ENCODE measurements around the gene KSR2. TPM values are rescaled to one million over a fixed set of nuclear protein-coding genes. Genes with fewer than 3 reads are reported as not detected.
"Not testable (repeated sequence)": the region's sequence is repeated elsewhere in the genome, so short reads cannot be mapped to it uniquely, and the experiment has no call there.

The KSR2 gene
- total RNA-seq, 1 experiment from 2014 or later: 0.02 TPM

DNA sequence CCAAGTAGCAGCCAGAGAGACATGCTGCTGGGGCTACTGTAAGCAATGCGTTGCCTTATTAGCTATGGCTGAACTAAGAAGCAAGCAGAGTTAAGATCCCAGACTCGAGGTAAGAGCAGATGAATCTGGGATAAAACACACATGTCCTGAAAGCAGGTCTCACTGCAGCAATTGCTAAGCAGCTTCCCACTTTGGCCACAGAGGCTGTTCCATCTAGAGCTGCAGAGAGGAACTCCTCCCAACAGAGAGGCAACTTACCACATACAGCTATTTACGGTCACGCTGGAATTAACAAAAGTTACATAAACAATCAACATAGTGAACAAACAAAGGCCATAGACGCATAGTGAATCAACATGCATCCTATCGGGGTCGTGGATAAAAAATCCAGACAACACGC lies 90.2 kb downstream of the KSR2 start:
- Mint-ChIP-seq H3K27ac (ENCODE audit: low read depth, unreplicated experiment) (no peak overlapping the region), H3K36me3 (ENCODE audit: insufficient read depth, unreplicated experiment) (no peaks in the 10 kb centered on the region), H3K27me3 (ENCODE audit: insufficient read depth, unreplicated experiment) (peaks cover 7% of the 10 kb centered on the region), H3K9me3 (ENCODE audit: unreplicated experiment) (peaks cover 10% of the 10 kb centered on the region), H3K4me1 (ENCODE audit: insufficient read depth, unreplicated experiment) (peaks cover 8% of the 10 kb centered on the region), H3K4me3 (ENCODE audit: unreplicated experiment) (no peak overlapping the region)
- DNase-seq (ENCODE audit: unreplicated experiment): no peak
- BruUV-seq (replicated peaks): no TSS peak
- TF ChIP-seq, protein P1, sequence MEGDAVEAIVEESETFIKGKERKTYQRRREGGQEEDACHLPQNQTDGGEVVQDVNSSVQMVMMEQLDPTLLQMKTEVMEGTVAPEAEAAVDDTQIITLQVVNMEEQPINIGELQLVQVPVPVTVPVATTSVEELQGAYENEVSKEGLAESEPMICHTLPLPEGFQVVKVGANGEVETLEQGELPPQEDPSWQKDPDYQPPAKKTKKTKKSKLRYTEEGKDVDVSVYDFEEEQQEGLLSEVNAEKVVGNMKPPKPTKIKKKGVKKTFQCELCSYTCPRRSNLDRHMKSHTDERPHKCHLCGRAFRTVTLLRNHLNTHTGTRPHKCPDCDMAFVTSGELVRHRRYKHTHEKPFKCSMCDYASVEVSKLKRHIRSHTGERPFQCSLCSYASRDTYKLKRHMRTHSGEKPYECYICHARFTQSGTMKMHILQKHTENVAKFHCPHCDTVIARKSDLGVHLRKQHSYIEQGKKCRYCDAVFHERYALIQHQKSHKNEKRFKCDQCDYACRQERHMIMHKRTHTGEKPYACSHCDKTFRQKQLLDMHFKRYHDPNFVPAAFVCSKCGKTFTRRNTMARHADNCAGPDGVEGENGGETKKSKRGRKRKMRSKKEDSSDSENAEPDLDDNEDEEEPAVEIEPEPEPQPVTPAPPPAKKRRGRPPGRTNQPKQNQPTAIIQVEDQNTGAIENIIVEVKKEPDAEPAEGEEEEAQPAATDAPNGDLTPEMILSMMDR (IDR thresholded peaks at IDR 0.05; ENCODE audit: unreplicated experiment): no peak
- intact Hi-C loops (cut with micrococcal nuclease): loop anchor here (10.0 kb wide), 1 partner anchor 226 kb away; the partner anchor contains the start of gene VSIG10
- ChIA-PET POLR2A (no interaction called here), CTCF (interaction anchor here (0.6 to 2.2 kb wide), 3 partner anchors 107 to 194 kb away, joined by 4 to 7 read pairs (median 5); no protein-coding TSS in a partner anchor)

DNA sequence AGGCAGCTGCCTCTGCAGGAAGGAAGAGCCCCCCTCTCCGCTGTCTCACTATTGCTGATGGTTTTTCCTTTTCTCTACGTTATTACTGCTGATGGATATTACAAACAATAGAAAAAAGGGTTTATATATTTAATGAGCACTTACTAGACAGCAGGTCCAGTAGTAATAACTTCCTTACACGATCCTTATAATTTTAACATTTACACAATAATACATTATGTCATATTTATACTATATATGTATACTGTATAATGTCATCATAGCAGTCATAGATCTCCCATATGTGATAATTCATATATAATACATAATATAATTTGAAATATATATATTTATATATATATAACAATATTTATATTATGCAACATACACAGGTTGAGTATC lies 92.4 kb downstream of the KSR2 start:
- no peaks in the 10 kb centered on the region for H3K9me3 Mint-ChIP-seq (ENCODE audit: unreplicated experiment)
- H3K4me3 Mint-ChIP-seq (ENCODE audit: unreplicated experiment): no peak overlapping the region
- no peak overlapping the region for H3K27ac Mint-ChIP-seq (ENCODE audit: low read depth, unreplicated experiment)
- peaks cover 7% of the 10 kb centered on the region for H3K27me3 Mint-ChIP-seq (ENCODE audit: insufficient read depth, unreplicated experiment)
- CTCF ChIA-PET: interaction anchor here (0.6 to 0.9 kb wide), 3 partner anchors 25 to 1034 kb away, joined by 3 to 4 read pairs (median 4); no protein-coding TSS in a partner anchor
- POLR2A ChIA-PET: no interaction called here
- TF ChIP-seq, protein P1 (IDR thresholded peaks at IDR 0.05; ENCODE audit: unreplicated experiment): no peak
- no TSS peak for BruUV-seq (replicated peaks)
- intact Hi-C loops (cut with micrococcal nuclease): loop anchor here (10.0 kb wide), 1 partner anchor 228 kb away; the partner anchor contains the start of gene VSIG10
- H3K4me1 Mint-ChIP-seq (ENCODE audit: insufficient read depth, unreplicated experiment): no peaks in the 10 kb centered on the region
- no peaks in the 10 kb centered on the region for H3K36me3 Mint-ChIP-seq (ENCODE audit: insufficient read depth, unreplicated experiment)
- DNase-seq (ENCODE audit: unreplicated experiment): no peak

DNA sequence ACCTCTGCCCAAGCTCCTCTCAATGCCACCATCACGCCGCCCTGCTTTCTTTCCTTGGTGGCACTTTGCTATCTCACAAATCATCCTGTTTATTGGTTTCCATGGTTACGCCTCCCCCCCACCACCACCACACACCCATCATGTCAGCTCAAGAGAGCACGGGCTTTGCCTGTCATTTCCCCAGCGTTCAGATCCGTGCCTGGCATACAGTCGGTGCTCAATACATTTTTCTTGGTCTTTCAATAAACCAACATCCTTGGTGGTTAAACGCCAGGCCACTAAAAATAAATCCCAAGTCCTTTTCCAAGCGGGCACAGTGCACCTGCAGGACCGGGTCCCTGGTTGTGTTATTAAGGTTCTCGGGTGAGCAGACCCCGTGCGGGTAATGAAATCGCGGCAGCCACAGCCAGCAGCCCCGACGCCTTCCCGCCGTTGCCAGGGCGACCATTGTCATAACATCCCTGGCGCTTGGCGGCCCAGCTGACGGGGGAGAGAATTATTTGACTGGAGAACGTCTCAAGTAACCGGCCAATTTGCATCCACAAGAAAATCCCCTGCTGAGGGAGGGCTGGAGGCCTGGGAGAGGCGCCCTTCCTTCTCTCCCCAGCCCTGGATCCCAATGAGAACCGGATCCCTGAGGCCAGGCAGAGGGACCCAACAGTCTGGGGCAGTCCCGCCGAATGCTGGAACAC lies 92.9 kb downstream of the KSR2 start:
- no peaks in the 10 kb centered on the region for H3K36me3 Mint-ChIP-seq (ENCODE audit: insufficient read depth, unreplicated experiment)
- no peak overlapping the region for H3K27ac Mint-ChIP-seq (ENCODE audit: low read depth, unreplicated experiment)
- ChIA-PET POLR2A (interaction anchor here (0.6 kb wide), 1 partner anchor 308 kb away, joined by 3 read pairs; no protein-coding TSS in a partner anchor), CTCF (interaction anchor here (0.6 to 3.1 kb wide), 44 partner anchors 8 to 500 kb away, joined by 3 to 56 read pairs (median 4); partner anchors contain the start of gene RFC5)
- no peak overlapping the region for H3K4me3 Mint-ChIP-seq (ENCODE audit: unreplicated experiment)
- BruUV-seq (replicated peaks): no TSS peak
- no peak for DNase-seq (ENCODE audit: unreplicated experiment)
- no peaks in the 10 kb centered on the region for H3K9me3 Mint-ChIP-seq (ENCODE audit: unreplicated experiment)
- TF ChIP-seq, protein P1 (IDR thresholded peaks at IDR 0.05; ENCODE audit: unreplicated experiment): no peak
- no peaks in the 10 kb centered on the region for H3K4me1 Mint-ChIP-seq (ENCODE audit: insufficient read depth, unreplicated experiment)
- intact Hi-C loops (cut with micrococcal nuclease): loop anchor here (1.0 to 10.0 kb wide), 4 partner anchors 140 to 500 kb away; partner anchors contain the start of genes RFC5, SUDS3 and VSIG10
- peaks cover 7% of the 10 kb centered on the region for H3K27me3 Mint-ChIP-seq (ENCODE audit: insufficient read depth, unreplicated experiment)

DNA sequence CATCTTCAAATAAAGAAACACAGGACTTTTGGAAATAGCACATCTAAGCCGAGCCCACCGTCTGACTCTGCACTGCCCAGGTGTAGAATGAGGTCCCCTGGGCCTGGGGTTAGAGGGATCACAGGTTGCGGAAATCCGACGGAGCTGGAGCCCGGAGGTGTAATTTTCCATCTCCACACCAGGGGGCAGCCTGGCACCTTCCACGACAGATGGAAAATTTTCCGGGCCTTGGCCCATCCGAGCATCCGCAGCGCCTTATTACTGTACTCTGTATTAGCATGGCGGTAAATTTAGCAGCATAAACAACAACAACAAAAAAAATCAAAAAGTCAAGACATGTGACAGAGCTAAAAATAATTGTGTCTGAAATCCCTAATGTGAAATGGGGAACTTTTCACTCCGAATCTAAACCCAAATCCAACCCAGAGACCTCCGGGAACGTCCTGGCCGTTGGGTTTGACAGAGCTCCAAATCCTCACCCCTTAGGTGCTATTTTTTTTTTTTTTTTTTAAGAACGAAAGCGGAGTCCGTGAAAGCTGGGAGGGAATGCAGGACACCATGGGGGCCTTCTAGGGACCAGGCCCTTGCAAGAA lies 93.9 kb downstream of the KSR2 start:
- intact Hi-C loops (cut with micrococcal nuclease): loop anchor here (1.0 to 10.0 kb wide), 5 partner anchors 141 to 1672 kb away; partner anchors contain the start of genes RFC5, SUDS3 and VSIG10
- BruUV-seq (replicated peaks): no TSS peak

DNA sequence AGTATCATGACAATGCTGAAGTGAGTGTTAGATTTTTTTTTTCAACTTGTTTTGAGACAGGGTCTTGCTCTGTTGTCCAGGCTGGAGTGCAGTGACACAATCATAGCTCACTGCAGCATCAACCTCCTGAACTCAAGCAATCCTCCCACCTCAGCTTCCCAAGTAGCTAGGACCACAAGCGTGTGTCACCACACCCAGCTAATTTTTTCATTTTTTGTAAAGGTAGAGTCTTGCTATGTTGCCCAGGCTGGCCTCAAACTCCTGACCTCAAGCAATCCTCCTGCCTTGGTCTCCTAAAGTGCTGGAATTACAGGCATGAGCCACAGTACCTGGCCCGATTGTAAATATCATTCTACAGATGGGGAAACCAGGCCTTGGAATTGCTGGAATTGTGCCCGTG lies 94.6 kb downstream of the KSR2 start:
- not testable (repeated sequence) for DNase-seq (ENCODE audit: unreplicated experiment); H3K27me3 Mint-ChIP-seq (ENCODE audit: insufficient read depth, unreplicated experiment); H3K4me1 Mint-ChIP-seq (ENCODE audit: insufficient read depth, unreplicated experiment); H3K27ac Mint-ChIP-seq (ENCODE audit: low read depth, unreplicated experiment); BruUV-seq (replicated peaks); H3K9me3 Mint-ChIP-seq (ENCODE audit: unreplicated experiment); H3K36me3 Mint-ChIP-seq (ENCODE audit: insufficient read depth, unreplicated experiment); H3K4me3 Mint-ChIP-seq (ENCODE audit: unreplicated experiment)
- CTCF ChIA-PET: interaction anchor here (0.5 to 3.1 kb wide), 37 partner anchors 9 to 1777 kb away, joined by 3 to 56 read pairs (median 4); partner anchors contain the start of genes PEBP1 and RFC5
- intact Hi-C loops (cut with micrococcal nuclease): loop anchor here (5.0 to 10.0 kb wide), 2 partner anchors 231 to 1673 kb away; partner anchors contain the start of gene VSIG10
- POLR2A ChIA-PET: interaction anchor here (1.0 kb wide), 1 partner anchor 170 kb away, joined by 3 read pairs; no protein-coding TSS in a partner anchor

More for the DNA sequence above, 93.9 kb downstream of the KSR2 start:
- no peak overlapping the region for H3K27ac Mint-ChIP-seq (ENCODE audit: low read depth, unreplicated experiment)
- no peaks in the 10 kb centered on the region for H3K4me1 Mint-ChIP-seq (ENCODE audit: insufficient read depth, unreplicated experiment)
- TF ChIP-seq, protein P1 (IDR thresholded peaks at IDR 0.05; ENCODE audit: unreplicated experiment): peak; percentile 88
- no peak overlapping the region for H3K4me3 Mint-ChIP-seq (ENCODE audit: unreplicated experiment)
- ChIA-PET POLR2A (interaction anchor here (0.5 to 1.0 kb wide), 3 partner anchors 169 to 309 kb away, joined by 3 read pairs; no protein-coding TSS in a partner anchor), CTCF (interaction anchor here (0.6 to 3.1 kb wide), 67 partner anchors 9 to 1714 kb away, joined by 3 to 56 read pairs (median 4); partner anchors contain the start of genes PEBP1 and RFC5)
- peaks cover 7% of the 10 kb centered on the region for H3K27me3 Mint-ChIP-seq (ENCODE audit: insufficient read depth, unreplicated experiment)
- H3K9me3 Mint-ChIP-seq (ENCODE audit: unreplicated experiment): no peaks in the 10 kb centered on the region
- H3K36me3 Mint-ChIP-seq (ENCODE audit: insufficient read depth, unreplicated experiment): no peaks in the 10 kb centered on the region
- peak; percentile 66 for DNase-seq (ENCODE audit: unreplicated experiment)

All from MCF 10A (cell line).